ENCODE data around the gene ARID3A.

DNA sequence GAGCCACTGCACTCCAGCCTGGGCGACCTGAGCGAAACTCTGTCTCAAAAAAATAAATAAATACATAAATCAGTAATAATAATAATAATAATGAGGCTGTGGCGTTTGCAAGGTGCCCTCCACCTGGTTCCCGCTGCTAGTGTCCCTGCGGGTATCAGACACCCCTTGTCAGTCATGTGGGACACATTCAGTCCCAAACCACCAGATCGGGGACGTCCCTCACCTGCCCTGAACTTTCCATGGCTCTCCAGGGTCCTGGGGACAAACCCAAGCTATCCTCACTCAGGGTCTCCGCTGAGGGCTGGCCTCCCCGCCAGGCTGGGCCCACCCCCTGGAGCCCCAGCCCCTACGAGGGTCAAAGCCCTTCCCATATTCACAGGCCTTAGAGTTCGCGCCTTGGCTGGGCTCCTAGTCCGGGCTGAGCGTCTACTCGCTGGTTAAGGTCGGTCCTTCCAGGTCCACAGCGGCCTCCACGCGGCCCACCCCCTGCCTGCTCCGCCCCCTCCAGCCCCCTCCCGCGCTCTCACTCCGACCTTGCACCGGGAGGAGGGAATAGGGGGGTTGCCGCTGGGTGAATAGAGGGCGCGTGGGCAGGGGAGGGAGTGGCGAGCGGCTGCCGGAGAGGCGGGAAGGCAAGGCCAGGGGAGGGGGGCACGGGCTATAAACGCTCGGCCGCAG, 9.1 kb upstream of the ARID3A start:
- no peak for TF ChIP-seq POLR2A (IDR thresholded peaks at IDR 0.05)
- TF ChIP-seq, protein P1, sequence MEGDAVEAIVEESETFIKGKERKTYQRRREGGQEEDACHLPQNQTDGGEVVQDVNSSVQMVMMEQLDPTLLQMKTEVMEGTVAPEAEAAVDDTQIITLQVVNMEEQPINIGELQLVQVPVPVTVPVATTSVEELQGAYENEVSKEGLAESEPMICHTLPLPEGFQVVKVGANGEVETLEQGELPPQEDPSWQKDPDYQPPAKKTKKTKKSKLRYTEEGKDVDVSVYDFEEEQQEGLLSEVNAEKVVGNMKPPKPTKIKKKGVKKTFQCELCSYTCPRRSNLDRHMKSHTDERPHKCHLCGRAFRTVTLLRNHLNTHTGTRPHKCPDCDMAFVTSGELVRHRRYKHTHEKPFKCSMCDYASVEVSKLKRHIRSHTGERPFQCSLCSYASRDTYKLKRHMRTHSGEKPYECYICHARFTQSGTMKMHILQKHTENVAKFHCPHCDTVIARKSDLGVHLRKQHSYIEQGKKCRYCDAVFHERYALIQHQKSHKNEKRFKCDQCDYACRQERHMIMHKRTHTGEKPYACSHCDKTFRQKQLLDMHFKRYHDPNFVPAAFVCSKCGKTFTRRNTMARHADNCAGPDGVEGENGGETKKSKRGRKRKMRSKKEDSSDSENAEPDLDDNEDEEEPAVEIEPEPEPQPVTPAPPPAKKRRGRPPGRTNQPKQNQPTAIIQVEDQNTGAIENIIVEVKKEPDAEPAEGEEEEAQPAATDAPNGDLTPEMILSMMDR (IDR thresholded peaks at IDR 0.05), result no peak

Data from Peyer's patch (tissue), 4 donors.